ENCODE data around the gene H6PD.

GRCh38 chr1:9314111-9314510 lies 79.5 kb downstream of the H6PD start:
- TF ChIP-seq CTCF (conservative IDR thresholded peaks at IDR 0.05; ENCODE audit: low read depth in 2 of 2) (no peak), POLR2AphosphoS5 (IDR thresholded peaks at IDR 0.05; ENCODE audit: low read depth) (no peak), EZH2 (IDR thresholded peaks at IDR 0.05; ENCODE audit: low read depth, unreplicated experiment) (no peak), STAT1 (IDR thresholded peaks at IDR 0.05; ENCODE audit: unreplicated experiment) (no peak), EZH2phosphoT487 (IDR thresholded peaks at IDR 0.05; ENCODE audit: unreplicated experiment) (no peak), ZNF114 (CRISPR knock-in tag; IDR thresholded peaks at IDR 0.05) (no peak), JUNB (IDR thresholded peaks at IDR 0.05; ENCODE audit: unreplicated experiment) (no peak), ZNF331 (CRISPR knock-in tag; IDR thresholded peaks at IDR 0.05; ENCODE audit: low read depth) (no peak), CREB1 (CRISPR knock-in tag; IDR thresholded peaks at IDR 0.05; ENCODE audit: low read depth) (no peak)
- TF ChIP-seq, protein P1, sequence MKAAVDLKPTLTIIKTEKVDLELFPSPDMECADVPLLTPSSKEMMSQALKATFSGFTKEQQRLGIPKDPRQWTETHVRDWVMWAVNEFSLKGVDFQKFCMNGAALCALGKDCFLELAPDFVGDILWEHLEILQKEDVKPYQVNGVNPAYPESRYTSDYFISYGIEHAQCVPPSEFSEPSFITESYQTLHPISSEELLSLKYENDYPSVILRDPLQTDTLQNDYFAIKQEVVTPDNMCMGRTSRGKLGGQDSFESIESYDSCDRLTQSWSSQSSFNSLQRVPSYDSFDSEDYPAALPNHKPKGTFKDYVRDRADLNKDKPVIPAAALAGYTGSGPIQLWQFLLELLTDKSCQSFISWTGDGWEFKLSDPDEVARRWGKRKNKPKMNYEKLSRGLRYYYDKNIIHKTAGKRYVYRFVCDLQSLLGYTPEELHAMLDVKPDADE (IDR thresholded peaks at IDR 0.05): no peak
- TF ChIP-seq, protein P2, sequence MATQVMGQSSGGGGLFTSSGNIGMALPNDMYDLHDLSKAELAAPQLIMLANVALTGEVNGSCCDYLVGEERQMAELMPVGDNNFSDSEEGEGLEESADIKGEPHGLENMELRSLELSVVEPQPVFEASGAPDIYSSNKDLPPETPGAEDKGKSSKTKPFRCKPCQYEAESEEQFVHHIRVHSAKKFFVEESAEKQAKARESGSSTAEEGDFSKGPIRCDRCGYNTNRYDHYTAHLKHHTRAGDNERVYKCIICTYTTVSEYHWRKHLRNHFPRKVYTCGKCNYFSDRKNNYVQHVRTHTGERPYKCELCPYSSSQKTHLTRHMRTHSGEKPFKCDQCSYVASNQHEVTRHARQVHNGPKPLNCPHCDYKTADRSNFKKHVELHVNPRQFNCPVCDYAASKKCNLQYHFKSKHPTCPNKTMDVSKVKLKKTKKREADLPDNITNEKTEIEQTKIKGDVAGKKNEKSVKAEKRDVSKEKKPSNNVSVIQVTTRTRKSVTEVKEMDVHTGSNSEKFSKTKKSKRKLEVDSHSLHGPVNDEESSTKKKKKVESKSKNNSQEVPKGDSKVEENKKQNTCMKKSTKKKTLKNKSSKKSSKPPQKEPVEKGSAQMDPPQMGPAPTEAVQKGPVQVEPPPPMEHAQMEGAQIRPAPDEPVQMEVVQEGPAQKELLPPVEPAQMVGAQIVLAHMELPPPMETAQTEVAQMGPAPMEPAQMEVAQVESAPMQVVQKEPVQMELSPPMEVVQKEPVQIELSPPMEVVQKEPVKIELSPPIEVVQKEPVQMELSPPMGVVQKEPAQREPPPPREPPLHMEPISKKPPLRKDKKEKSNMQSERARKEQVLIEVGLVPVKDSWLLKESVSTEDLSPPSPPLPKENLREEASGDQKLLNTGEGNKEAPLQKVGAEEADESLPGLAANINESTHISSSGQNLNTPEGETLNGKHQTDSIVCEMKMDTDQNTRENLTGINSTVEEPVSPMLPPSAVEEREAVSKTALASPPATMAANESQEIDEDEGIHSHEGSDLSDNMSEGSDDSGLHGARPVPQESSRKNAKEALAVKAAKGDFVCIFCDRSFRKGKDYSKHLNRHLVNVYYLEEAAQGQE (IDR thresholded peaks at IDR 0.05; ENCODE audit: unreplicated experiment): no peak
